Right kidney (tissue), 1 donor: ENCODE measurements around the gene SNAI1.
A peak's percentile ranks its signal among the peaks of the same experiment; 100 is the strongest.

Source experiments
- DNase-seq: peaks from one replicate; pipeline ENCODE4 v3.0.0-alpha.2; 2016

Gene SNAI1

DNA sequence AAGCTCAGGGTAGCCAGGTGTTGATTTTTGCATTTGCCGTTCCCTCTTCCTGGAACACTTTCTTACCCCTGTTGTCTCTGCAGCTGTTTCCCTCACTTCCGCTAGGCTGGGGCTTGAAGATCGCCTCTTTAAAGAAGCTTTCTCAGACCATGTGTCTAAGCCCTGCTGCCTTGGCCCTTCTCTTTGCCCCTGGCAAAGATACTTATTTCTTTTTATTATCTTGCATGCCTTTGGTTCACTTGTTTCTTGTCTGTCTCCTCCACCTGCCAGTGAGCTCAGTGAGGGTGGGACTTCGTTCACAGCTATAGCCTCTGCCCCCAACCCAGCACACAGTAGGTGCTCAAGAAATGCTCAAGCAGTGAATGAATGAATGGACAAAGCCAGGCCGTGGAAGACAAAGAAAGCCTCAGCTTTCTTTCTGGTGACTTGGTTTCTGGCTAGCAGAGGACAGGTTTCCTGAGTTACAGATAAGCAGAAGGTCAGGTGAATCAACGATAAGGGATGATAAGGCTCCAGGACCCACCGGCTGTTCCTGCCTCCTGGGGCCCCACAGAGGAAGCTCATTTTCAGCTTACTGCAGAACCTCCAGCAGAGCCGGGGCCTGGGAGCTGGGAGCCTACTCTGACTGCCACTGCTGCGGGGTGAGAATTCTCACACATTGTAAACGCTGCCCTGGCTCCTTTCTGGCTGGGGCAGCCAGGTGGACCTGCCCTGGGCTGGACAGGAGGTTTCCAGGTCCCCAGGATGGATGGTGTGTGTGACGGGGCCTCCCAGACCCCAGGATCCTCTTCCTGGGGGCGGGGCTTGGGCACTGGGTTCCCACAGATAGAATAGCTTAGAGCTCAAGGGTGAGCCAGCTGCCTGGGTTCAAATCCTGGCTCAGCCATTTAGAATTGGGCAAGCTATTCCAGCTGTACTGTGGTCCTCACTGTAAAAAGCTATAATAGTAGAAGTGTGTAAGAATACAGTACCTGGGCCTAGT is 29.8 kb downstream of the SNAI1 start:
- DNase-seq = no peak

DNA sequence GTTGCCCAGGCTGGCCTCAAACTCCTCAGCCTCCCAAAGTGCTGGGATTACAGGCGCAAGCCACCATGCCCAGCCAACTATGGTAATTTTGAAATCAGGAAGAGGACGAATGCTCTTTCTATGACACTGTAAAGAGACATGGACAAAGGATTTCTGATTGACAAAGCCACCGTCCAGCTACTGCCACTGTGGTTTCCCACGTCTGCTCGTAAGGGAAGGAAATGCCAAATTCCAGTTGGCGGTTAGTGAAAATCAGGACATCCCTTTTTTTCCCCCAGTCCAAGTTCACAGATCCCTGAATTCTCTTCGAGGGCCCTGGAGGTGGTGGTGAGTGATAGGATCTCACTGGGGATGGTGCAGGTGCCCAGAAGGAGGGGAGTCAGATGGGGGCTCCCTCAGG is 31.2 kb downstream of the SNAI1 start:
- DNase-seq = no peak

DNA sequence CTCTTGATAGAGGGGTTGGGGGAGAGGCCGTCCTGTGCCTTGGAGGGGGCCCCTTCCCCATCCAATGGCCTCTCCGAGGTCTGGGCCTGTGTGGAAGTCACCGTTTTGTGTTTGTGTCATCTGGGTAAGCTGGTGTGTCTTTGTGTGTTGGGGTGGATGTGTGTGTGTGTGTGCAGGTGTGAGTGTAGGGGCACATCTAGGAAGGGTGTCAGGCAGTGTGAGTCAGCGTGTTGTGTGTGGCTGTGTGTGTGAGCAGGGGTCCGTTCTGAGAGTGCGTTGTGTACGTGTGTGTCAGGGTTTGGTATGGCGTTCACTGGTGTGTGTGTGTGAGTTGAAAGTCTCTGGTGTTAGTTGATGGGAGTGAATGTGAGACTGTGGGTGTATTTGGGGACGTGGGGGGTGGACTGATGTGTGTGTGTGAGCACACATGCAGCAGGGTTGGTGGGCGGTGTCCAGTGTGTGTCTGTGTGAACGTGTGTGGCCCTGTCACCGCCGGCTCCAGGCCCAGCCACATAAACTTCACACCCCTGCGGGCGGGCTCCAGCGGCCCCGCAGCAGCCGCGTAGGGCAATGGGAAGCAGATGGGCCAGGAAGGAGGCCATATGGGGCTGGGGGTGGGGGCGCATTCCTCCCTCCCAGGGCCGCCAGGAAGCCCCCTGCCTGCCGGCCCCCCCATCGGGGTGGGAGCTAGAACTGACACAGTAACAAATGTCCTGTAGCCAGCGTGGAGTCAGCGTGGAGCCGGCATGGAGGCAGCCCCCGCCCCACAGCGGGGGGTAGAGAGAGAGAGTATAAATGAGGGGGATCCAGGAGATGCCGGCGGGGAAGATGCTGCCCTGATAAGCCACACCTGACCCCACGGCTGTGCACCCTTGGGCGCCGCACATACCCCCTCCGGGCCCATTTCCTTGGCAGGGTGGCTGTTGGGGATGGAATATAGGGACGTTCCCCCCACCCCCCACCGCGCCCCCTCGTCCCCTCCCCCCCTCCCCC is 32.1 kb downstream of the SNAI1 start:
- DNase-seq = peak; percentile 56

DNA sequence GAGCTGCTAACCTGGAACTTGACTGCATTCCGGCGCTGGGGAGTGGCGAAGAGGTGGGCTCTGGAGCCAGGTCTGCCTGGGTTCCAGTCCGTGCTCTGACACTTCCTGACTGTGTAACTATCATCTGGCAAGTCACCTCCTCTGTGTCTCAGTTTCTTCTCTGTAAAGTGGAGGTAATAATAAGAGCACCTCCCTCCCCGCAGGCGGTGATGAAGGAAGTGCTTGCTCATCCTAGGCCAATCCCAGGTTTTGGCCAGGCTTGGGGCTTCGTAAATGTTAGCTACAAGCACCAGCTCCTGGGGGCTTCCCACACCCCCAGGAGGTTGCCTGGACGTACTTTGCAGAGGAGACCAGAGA is 32.8 kb downstream of the SNAI1 start:
- DNase-seq = peak; percentile 48

DNA sequence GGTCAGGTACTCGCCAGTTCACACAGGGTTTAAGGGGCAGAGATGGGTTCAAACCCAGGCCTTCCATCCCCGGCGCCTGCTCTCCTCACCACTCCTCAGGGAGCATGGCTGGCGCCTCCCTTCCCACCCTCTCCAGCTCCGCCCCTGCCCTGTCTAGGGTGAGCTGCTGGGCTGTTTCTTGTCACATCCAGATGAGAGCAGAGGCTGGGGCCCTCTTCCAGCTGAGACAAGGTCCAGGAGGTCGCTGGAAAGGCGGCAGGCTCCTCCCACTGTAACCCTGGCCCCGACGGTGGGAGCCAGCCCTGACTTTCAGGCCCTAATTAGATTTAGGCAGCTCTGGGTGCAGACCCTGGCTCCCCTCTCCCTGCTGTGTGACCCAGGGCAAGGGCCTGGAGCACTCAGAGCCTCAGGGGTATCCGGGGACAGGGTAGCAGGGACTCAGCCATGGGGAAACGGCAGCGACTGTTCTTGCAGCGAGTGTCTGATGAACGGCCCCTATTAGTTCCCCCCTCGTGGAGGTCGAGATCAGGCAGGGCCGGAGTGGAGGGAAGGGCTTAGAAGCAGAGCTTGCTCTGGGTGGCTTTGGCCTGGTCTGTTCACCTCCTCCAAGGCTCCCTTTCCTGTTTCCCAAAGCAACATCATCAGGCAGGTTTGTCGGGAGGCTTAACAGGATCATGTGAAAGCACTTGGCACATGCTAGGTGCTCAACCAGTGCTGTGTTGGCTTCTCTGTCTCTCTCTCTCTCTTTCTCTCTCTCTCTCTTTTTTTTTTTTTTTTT is 33.4 kb downstream of the SNAI1 start:
- peak; percentile 68 for DNase-seq

DNA sequence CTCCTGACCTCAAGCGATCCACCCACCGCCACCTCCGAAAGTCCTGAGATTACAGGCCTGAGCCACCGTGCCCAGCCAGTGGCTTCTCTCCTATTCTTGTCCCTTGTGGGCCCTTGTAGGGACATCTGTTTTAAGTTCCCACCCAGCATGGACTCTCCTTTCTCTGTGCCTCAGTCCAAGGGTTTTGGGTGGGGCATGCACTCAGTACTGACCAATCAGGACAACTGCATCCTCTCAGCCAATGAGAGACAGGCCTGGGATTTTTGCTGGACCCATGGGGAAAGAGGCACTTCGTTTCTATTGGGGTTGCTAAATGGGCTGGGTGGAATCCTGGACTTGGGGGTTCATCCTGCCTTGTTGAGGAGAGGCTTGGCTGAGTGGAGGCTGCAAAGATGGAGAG is 34.4 kb downstream of the SNAI1 start:
- no peak for DNase-seq

DNA sequence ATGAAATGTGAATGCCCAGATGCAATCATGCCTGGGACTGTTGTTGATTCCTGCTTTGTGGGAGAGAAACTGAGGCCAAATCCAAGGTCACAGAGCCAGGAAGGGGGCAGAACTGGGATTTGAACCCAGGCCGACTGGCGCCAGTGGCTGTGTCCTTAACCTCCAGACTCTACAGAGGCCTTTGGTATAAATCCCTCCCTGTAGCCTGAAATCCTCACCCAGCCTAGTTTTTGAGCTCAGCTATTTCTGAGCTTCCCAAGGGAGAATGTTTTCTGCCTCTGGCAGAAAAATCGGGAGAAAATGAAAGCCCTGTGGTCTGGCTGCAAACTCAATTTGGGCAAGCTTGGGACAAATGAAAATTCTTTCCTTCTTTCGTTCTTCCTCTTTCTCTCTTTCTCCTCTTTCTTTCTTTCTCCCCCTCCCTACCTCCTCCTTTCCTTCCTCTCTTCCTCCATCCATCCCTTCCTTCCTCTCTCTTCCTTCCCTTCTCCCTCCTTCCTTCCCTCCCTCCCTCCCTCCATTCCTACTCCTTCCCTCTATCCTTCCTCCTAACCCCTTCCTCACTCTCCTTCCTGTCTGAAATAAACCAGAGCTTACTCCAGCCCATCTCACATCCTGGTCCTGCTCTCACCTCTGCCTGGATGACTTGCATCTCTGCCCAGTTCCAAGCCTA is 34.9 kb downstream of the SNAI1 start:
- no peak for DNase-seq

DNA sequence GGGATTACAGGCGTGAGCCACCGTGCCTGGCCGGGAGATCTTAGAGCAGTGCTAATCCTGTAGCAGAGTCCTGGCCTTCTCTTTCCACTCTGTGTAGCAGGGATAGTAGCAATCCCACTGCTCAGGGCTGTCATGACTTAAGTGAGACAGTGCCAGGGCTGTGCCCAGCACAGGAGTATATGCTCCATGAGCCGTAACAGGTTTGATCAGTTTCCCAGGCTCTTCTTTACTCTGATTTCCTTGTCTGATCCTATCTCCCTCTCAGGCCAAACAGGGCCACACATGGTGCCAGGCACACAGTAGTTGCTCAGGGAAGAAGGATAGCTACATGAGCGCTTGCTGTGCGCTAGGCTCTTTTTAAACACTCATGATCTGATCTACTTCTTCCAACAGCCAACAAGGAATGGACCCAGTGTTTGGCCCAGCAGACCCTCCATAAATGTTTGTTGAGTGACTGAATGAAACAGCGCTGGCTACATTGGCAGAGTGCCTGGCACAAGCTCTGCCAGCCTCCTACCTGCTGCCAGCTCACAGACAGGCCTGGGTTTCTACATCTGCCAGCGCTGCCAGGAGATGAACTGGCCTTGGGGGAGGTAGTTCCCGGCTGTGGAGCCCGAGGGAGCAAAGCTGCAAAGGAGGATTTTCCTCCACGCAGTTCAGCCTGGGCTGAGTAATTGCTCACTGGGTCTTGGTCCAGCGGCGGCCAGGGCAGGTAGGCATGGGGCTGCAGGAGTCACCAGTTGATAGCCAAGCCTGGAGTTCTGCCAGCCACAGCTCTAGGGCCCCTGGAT is 36.9 kb downstream of the SNAI1 start:
- no peak for DNase-seq

DNA sequence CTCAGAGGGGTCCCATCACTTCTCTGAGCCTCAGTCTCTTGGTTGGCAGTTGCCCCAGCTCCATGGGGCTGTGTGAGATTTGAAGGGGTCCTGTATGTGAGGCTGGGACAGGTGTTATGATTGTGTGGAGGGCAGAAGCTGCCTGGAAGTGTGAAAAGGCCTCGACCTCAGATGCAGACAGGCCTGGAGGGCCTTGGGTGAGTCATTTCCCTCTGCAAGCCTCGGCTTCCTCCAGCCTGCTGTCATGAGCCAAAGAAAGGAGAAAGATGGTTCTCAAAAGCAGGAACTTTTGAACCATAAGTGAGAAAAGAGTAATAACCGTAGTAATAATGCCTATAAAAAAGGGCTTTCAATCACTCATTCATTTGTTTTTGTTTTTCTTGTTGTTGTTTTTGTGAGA is 37.5 kb downstream of the SNAI1 start:
- no peak for DNase-seq

DNA sequence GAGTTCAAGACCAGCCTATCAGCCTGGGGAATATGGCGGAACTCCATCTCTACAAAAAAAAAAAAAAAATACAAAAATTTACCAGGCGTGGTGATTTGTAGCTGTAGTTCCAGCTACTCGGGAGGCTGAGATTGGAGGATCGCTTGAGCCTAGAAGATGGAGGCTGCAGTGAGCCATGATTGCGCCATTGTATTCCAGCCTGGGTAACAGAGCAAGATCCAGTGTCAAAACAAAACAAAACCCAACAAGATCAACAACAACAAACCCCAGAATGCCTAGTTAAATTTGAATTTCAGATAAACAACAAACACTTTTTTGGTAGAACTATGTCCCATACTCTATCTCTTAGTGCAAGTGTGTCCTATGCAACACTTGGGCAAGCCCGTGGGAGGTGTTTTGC is 39.9 kb downstream of the SNAI1 start:
- no peak for DNase-seq

DNA sequence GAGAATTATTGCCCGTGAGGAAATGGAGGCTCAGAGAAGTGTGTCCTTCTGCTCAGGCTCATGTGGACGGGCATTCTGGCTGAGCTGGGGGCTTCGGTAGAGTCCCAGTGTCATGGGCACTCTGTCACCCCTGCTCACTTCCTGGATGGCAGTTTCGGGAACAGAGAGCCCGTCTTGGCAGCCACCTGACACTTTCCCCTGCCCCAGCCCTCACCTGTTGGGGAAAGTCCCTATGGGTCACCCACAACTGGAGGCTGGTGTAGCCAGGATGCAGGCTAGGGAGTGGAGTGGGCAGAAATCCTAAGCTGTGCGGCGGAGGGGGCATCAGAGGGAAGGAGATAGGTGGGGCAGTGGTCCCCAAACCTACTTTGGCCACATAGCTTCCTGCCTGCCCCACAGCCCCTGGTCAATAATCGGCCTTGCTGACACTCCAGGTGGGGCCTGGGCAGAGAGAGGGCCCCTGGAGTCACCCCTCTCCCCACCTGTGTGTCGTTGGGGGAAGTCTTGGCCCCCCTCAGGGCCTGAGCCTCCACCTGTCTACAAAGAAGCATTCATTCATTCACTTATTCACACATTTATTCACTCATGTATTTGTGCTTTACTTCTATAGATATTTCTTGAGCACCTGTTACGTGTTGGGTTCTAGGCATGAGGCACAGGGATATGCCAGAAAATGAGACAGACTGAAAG is 40.5 kb downstream of the SNAI1 start:
- no peak for DNase-seq

DNA sequence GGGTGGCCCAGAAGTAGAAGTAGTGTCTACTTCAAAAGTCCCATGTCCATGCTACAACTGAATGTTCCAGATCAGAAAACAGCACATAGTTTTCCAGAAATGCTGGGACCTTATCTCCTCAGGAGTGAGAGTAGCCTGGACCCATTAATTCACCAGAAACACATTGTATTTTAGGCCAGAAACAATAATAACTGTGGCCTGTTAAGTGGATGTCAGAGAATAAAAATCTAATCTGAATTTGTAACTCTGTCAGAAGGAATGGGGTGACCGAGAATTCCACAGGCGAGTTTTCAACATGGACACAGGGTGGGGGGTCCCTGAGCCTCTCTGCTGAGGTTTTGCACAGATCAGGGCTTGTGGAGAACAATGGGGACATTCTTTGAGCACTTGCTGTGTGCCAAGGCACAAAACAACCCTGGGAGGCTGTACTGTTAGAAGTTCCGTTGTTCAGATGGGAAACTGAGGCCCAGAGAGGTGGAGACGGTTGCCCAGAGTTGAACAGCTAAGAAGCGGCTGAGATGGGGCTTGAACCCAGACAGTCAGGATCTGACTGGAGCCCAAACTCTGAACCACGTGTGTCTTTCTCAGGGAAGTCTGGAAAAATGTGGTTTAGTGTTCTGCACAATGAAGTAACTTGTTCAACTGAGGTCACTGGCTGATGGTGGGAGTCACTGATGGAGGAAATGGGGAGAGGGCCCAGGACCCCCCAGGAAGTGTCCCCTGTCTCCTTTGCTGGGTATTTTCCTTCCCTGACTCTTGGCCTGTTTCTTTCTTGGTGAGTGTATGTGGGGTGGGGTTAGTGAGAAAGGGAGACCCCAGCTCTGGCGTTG is 44.2 kb downstream of the SNAI1 start:
- no peak for DNase-seq

DNA sequence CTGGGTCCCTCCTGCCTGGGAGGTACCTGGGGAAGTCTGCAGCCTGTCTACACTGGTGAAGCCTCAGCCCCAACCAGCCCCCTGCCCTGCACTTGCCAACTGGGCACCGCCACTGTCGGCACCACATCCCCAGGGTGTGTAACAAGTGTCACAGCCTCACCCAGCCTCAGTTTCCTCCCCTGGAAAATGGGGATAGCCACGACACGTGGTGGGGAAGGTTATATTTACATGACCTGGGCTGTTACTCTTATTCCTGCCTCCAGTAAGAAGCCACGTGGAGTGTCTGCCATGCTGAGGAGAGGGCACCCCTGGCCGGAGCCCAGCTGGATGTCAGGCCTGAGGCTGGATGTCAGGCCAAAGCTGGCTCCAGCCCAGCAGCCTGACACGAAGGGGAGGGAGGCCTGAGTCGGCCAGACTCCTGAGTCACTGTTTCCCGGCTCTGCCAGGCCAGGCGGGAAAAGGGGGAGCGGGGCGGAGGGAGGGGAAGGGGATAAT is 44.9 kb downstream of the SNAI1 start:
- DNase-seq = no peak

DNA sequence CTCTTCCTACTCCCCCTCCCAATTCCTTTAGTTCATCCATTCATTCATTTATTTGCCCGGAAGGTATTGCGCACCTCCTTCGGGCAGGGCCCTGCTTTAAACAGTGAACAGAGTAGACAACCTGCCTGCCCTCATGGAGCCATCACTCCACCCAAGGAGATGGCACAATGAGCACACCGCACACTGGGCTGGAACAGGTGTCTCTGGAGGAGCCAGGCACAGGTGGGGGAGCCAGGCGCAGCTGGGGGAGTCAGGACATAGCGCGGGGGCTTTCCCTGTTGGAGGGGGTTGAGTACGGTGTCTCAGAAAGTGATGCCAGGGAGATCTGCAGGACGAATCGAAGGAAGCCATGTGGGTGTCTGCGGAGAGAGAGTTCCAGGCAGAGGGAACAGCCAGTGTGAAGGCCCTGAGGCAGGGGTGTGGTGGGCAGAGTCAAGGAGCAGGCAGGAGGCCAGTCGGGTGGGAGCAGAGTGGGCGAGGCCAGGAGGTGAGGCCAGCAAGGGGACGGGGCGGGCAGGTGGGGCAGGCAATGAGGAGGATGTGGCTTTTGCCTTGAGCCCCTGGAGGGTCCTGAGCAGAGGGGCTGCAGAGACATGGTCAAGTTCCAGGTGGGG is 46.4 kb downstream of the SNAI1 start:
- no peak for DNase-seq

DNA sequence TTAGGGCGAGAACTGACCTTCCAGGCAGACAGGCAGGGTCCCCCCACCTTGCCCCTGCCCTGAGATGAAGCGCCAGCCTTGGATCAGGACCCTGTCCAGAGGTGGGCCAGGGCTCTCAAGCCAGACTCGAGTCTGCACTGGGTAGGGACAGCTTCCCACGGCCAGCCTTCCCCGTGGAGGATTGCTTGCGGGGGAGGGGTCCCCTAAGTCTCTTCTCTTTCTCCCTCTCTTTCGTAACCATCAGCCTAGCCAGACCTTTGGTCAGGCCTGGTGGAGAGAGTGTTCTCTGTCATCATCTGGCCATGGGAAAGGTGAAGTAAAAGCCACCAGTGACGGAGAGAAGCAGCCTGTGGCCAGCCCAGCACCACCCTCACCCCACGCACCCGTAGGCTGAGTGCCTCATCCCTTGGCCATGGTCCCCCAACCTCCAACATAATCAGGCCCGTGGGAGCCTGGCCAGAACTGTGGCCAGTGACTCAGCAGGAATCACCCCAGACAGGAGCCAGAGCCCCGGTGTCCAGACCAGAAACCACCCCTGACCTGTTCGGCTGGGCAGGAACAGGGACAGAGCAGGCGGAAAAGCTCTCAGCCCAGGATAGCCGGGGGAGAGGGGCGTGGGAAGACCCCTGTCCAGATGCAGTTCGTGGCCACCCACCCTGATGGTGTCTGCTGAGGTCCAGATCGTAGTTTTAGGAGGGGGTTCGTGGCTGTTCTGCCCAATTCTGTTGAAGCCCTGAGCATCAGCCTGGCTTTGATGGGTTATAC is 47.1 kb downstream of the SNAI1 start:
- DNase-seq = no peak

DNA sequence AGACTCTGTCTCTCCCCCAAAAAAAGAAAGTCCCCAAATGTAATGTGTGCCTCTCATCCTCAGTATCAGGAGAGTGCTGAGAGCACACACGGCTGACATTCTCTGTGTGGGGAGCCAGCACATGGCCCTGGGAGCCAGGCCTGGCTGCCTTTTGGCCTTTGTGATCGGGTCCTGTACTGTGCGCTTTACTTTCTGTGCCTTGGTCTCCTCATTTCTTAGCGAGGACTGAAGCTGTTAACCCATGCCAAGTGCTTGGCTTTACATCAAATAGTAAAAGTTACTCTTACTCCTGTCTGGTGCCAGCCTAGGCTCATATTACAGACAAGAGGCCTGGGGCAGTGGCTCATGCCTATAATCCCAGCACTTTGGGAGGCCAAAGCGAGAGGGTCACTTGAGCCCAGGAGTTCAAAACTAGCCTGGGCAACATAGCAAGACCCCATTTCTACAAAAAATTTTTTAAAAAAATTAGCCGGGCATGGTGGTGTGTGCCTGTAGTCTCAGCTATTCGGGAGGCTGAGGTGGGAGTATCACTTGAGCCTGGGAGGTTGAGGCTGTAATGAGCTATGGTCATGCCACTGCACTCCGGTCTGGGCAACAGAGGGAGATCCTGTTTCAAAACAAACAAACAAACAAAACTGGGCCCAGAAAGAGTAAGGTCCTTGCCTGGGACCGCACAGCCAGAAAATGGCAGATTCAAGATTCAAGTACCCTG is 50.3 kb downstream of the SNAI1 start:
- no peak for DNase-seq

DNA sequence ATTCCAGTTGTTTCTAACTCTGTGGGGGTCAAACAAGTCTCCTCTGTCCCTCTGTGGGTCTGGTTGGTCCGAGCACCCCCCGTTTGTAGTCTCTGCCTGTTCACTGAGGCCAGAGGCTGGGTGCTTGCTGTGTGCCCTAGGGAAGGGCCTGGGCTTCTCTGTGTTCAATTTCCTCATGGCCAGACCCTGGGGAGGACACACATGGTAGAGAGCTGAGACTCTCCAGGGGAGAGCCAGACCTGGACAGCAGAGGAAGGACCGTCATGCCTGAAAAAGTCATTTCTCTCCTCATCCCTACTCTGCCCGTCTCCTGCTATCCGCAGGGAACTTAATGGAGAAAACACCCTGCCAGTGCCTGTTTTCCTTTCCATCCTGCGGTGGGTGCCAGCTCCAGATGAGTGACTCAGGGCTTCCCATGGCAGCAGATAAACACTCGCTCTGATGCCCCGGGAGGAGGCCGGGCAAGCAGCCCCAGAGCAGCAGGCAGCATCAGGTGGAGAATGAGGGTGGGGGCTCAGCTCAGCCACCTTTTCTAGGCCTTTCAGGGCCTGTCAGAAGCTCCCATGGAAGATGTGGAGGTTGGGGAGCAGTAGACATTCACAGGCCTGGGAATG is 51.9 kb downstream of the SNAI1 start:
- DNase-seq = no peak
